WTC11 (cell line): ENCODE data around the gene CAMTA1. TPM values are rescaled to one million over a fixed set of nuclear protein-coding genes. Genes with fewer than 3 reads are reported as not detected.

ENCODE experiments used
- ATAC-seq: fragments of 200-7000 bp; cut with Tn5 transposase; 2 replicates; pipeline ENCODE4 v1.10.0; 2021; ENCODE audit warnings: mild to moderate bottlenecking, moderate library complexity
- CTCF ChIA-PET: fragments of 300-600 bp; sonication (Branson Sonifier 250); formaldehyde crosslinking; loops from one replicate; lab custom pipeline; 2021; ENCODE audit warnings: antibody characterized with exemption; lab: Charles Lee
- POLR2A ChIA-PET: fragments of 350-600 bp; sonication (Branson Sonifier 250); formaldehyde crosslinking; loops from one replicate; lab custom pipeline; 2021; ENCODE audit warnings: antibody characterized with exemption; lab: Charles Lee
- DNase-seq: peaks from one replicate; pipeline ENCODE4 v3.0.0; 2021; ENCODE audit warnings: low spot score
- H3K27ac Mint-ChIP-seq: 2 replicates; pipeline ENCODE4 v1.8.0; 2021; ENCODE audit warnings: mixed read lengths
- H3K27me3 Mint-ChIP-seq: 2 replicates; pipeline ENCODE4 v1.8.0; 2021; ENCODE audit warnings: low read depth, mild to moderate bottlenecking, moderate library complexity, mixed read lengths
- H3K36me3 Mint-ChIP-seq: 2 replicates; pipeline ENCODE4 v1.8.0; 2021; ENCODE audit warnings: mixed read lengths
- H3K4me1 Mint-ChIP-seq: 2 replicates; pipeline ENCODE4 v1.8.0; 2022; ENCODE audit warnings: mixed read lengths
- H3K4me3 Mint-ChIP-seq: 2 replicates; pipeline ENCODE4 v1.8.0; 2021; ENCODE audit warnings: mild to moderate bottlenecking, moderate library complexity, mixed read lengths
- H3K9me3 Mint-ChIP-seq: 2 replicates; pipeline ENCODE4 v1.8.0; 2021; ENCODE audit warnings: mixed read lengths
- AFF4 ChIP-seq: sonication (generic); formaldehyde crosslinking; IDR thresholded peaks from 2 replicates; pipeline ENCODE4 v1.8.1; 2023; ENCODE audit warnings: mild to moderate bottlenecking, missing genetic modification reagents, borderline replicate concordance
- AR ChIP-seq: fragments of 250-450 bp; sonication (Bioruptor Pico); IDR thresholded peaks from 2 replicates; pipeline ENCODE4 v1.9.0; 2021; ENCODE audit warnings: mild to moderate bottlenecking
- ARID4B ChIP-seq: sonication (generic); formaldehyde crosslinking; IDR thresholded peaks from 2 replicates; pipeline ENCODE4 v1.8.0; 2023; ENCODE audit warnings: missing genetic modification reagents, mild to moderate bottlenecking, borderline replicate concordance
- CTCF ChIP-seq: fragments of 200-600 bp; IDR thresholded peaks from 2 replicates; pipeline ENCODE4 v1.8.0; 2022; ENCODE audit warnings: antibody characterized with exemption
- EMX1 ChIP-seq: fragments of 250-450 bp; sonication (Bioruptor Pico); IDR thresholded peaks from 2 replicates; pipeline ENCODE4 v1.8.0; 2021; ENCODE audit warnings: mild to moderate bottlenecking
- ESRRA ChIP-seq: sonication (generic); formaldehyde crosslinking; IDR thresholded peaks from 2 replicates; pipeline ENCODE4 v1.8.1; 2022; ENCODE audit warnings: mild to moderate bottlenecking, missing genetic modification reagents, borderline replicate concordance
- FOXJ3 ChIP-seq: sonication (generic); formaldehyde crosslinking; IDR thresholded peaks from 2 replicates; pipeline ENCODE4 v1.9.0; 2021; ENCODE audit warnings: missing genetic modification reagents, mild to moderate bottlenecking, borderline replicate concordance
- GRHL2 ChIP-seq: fragments of 250-450 bp; sonication (Bioruptor Pico); IDR thresholded peaks from 2 replicates; pipeline ENCODE4 v1.8.0; 2022; ENCODE audit warnings: mild to moderate bottlenecking, moderate library complexity; ENCODE audit not compliant: insufficient replicate concordance, severe bottlenecking
- JUN ChIP-seq: sonication (generic); formaldehyde crosslinking; IDR thresholded peaks from 2 replicates; pipeline ENCODE4 v1.8.0; 2023; ENCODE audit warnings: mild to moderate bottlenecking, missing genetic modification reagents
- NFE2L1 ChIP-seq: sonication (generic); formaldehyde crosslinking; IDR thresholded peaks from 2 replicates; pipeline ENCODE4 v1.8.1; 2023; ENCODE audit warnings: missing genetic modification reagents
- NR1H2 ChIP-seq: sonication (generic); formaldehyde crosslinking; IDR thresholded peaks from 2 replicates; pipeline ENCODE4 v1.9.0; 2021; ENCODE audit warnings: mild to moderate bottlenecking, moderate library complexity, missing genetic modification reagents
- PRRX2 ChIP-seq: fragments of 250-450 bp; sonication (Bioruptor Pico); IDR thresholded peaks from 2 replicates; pipeline ENCODE4 v1.8.0; 2021; ENCODE audit warnings: mild to moderate bottlenecking
- STAT6 ChIP-seq: sonication (generic); formaldehyde crosslinking; conservative IDR thresholded peaks from 2 replicates; pipeline ENCODE4 v1.8.1; 2023; ENCODE audit warnings: mild to moderate bottlenecking, low read depth, missing genetic modification reagents, moderate library complexity
- TP53 ChIP-seq: sonication (generic); formaldehyde crosslinking; IDR thresholded peaks from 2 replicates; pipeline ENCODE4 v1.8.1; 2023; ENCODE audit warnings: mild to moderate bottlenecking, missing genetic modification reagents
- ZNF263 ChIP-seq: sonication (generic); formaldehyde crosslinking; IDR thresholded peaks from 2 replicates; pipeline ENCODE4 v1.8.1; 2022; ENCODE audit warnings: low read depth, mild to moderate bottlenecking, moderate library complexity, missing genetic modification reagents
- ZNF416 ChIP-seq: fragments of 250-450 bp; sonication (Bioruptor Pico); IDR thresholded peaks from 2 replicates; pipeline ENCODE4 v1.9.0; 2021; ENCODE audit warnings: mild to moderate bottlenecking, inconsistent platforms
- ZNF671 ChIP-seq: fragments of 250-450 bp; sonication (Bioruptor Pico); IDR thresholded peaks from 2 replicates; pipeline ENCODE4 v1.8.0; 2021; ENCODE audit warnings: mild to moderate bottlenecking
- total RNA-seq: library from RNA; stranded (reverse); gene quantifications from 3 replicates; pipeline ENCODE4 v1.2.3, GENCODE V29; 2021

CAMTA1 gene
- total RNA-seq, 1 experiment from 2014 or later: 86.4 TPM

- TF ChIP-seq STAT6 (CRISPR knock-in tag): no peak
- no peak for TF ChIP-seq NR1H2 (CRISPR knock-in tag)
- no peak for TF ChIP-seq AR (CRISPR knock-in tag)
- no peak for TF ChIP-seq ZNF671 (CRISPR knock-in tag)
These were observed 599.4 kb downstream of the CAMTA1 start (continued) for GRCh38 chr1:7384679-7385078.

GRCh38 chr1:7385471-7386225 lies 600.4 kb downstream of the CAMTA1 start:
- POLR2A ChIA-PET: no interaction called here
- Mint-ChIP-seq H3K4me3 (no peak overlapping the region), H3K4me1 (peaks cover 26% of the 10 kb centered on the region), H3K36me3 (no peaks in the 10 kb centered on the region), H3K27me3 (no peaks in the 10 kb centered on the region; the same call in 1 of the 2 replicates), H3K27ac (no peak overlapping the region), H3K9me3 (peaks cover 4% of the 10 kb centered on the region; the same call in 1 of the 2 replicates)
- DNase-seq: no peak
- CTCF ChIA-PET: no interaction called here
- no peak for ATAC-seq
- TF ChIP-seq ZNF416 (CRISPR knock-in tag): no peak
- no peak for TF ChIP-seq GRHL2 (CRISPR knock-in tag)
- no peak for TF ChIP-seq FOXJ3 (CRISPR knock-in tag)
- TF ChIP-seq NFE2L1: no peak
- no peak for TF ChIP-seq ARID4B (CRISPR knock-in tag)
- TF ChIP-seq AFF4: no peak
- TF ChIP-seq EMX1 (CRISPR knock-in tag): no peak
- TF ChIP-seq CTCF: no peak
- TF ChIP-seq ZNF263 (CRISPR knock-in tag): no peak
- no peak for TF ChIP-seq PRRX2 (CRISPR knock-in tag)
- no peak for TF ChIP-seq ESRRA (CRISPR knock-in tag)
- TF ChIP-seq TP53 (CRISPR knock-in tag): no peak
- TF ChIP-seq JUN: no peak
- no peak for TF ChIP-seq NR1H2 (CRISPR knock-in tag)
